HepG2 (cell line): ENCODE measurements around the gene AARS2. TPM values are rescaled to one million over a fixed set of nuclear protein-coding genes. Genes with fewer than 3 reads are reported as not detected.

Source experiments
- ATAC-seq: fragments of 200-7000 bp; cut with Tn5 transposase; 3 replicates; pipeline ENCODE4 v1.9.1; 2020; ENCODE audit warnings: mild to moderate bottlenecking, moderate library complexity
- BruUV-seq: library from RNA; stranded (reverse); fragments of 400-500 nt; replicated peaks from 2 replicates; lab custom pipeline; 2021; lab: Mats Ljungman, UMichigan
- CTCF ChIA-PET: fragments of 300-600 bp; formaldehyde crosslinking; extraction: SDS; loops from one replicate; lab custom pipeline; 2021; ENCODE audit warnings: low total read pairs, inconsistent platforms, low intra/inter-chr PET ratio; lab: Yijun Ruan, JAX
- POLR2A ChIA-PET: fragments of 350-600 bp; sonication (Branson Sonifier 250); formaldehyde crosslinking; loops from one replicate; lab custom pipeline; 2020; ENCODE audit warnings: antibody characterized with exemption, inconsistent platforms; lab: Yijun Ruan, JAX
- DNase-seq: peaks from one replicate; pipeline ENCODE4 v3.0.0-alpha.2; 2015; ENCODE audit warnings: low spot score
- FAIRE-seq: peaks from 3 replicates; lab custom pipeline; 2011; peaks lifted over from hg19 to GRCh38; lab: Jason Lieb, UNC
- H2AFZ ChIP-seq: one replicate; pipeline ENCODE4 v1.6.1; 2011; ENCODE audit warnings: low read length, inconsistent platforms
- H3K27ac ChIP-seq: fragments of 300-600 bp; 3 replicates; pipeline ENCODE4 v1.8.0; 2011; ENCODE audit warnings: mixed run types, mild to moderate bottlenecking, mixed read lengths, low read length, inconsistent platforms; ENCODE audit not compliant: insufficient read depth; ENCODE audit errors: extremely low read length
- H3K27me3 ChIP-seq, 2 experiments: fragments of 200-600 bp in 1 of 2; 2 replicates in 1 of 2; 3 replicates in 1 of 2; pipeline versions ENCODE4 v1.6.0 to v1.8.0; 2011; ENCODE audit warnings: low read length in 2 of 2, mild to moderate bottlenecking in 2 of 2, moderate library complexity in 2 of 2, inconsistent platforms in 1 of 2; ENCODE audit not compliant: insufficient read depth in 2 of 2, control insufficient read depth in 1 of 2
- H3K36me3 ChIP-seq, 2 experiments: fragments of 200-600 bp in 1 of 2; replicated peaks in 1 of 2; 2 replicates in 1 of 2; 3 replicates in 1 of 2; pipeline versions ENCODE4 v1.5.1 to v1.8.0; 2011; ENCODE audit warnings: low read length in 2 of 2, inconsistent platforms in 1 of 2; ENCODE audit not compliant: insufficient read depth in 2 of 2, control insufficient read depth in 1 of 2
- H3K4me1 ChIP-seq: 2 replicates; pipeline ENCODE4 v1.5.1; 2012; ENCODE audit warnings: low read length, inconsistent platforms; ENCODE audit not compliant: insufficient read depth
- H3K4me2 ChIP-seq: 2 replicates; pipeline ENCODE4 v1.6.0; 2011; ENCODE audit warnings: low read depth, low read length, inconsistent platforms
- H3K4me3 ChIP-seq, 3 experiments: fragments of 200-600 bp in 1 of 3; sonication (generic), shearing (Covaris generic) in 1 of 3; replicated peaks in 1 of 3; 2 replicates each; pipeline ENCODE4 v1.5.1; 2011 to 2016; ENCODE audit warnings: low read length in 3 of 3, inconsistent platforms in 2 of 3, low read depth in 2 of 3, mild to moderate bottlenecking in 2 of 3, control low read depth in 1 of 3, mixed read lengths in 1 of 3; ENCODE audit not compliant: insufficient read depth in 1 of 3
- H3K79me2 ChIP-seq: one replicate; pipeline ENCODE4 v1.6.1; 2011; ENCODE audit warnings: low read length, inconsistent platforms; ENCODE audit not compliant: insufficient read depth
- H3K9ac ChIP-seq: 2 replicates; pipeline ENCODE4 v1.6.0; 2011; ENCODE audit warnings: mild to moderate bottlenecking, low read depth, low read length, inconsistent platforms; ENCODE audit not compliant: insufficient read depth
- H3K9me3 ChIP-seq: 2 replicates; pipeline ENCODE4 v1.5.1; 2012; ENCODE audit warnings: mild to moderate bottlenecking, low read length
- H4K20me1 ChIP-seq: 2 replicates; pipeline ENCODE4 v1.6.0; 2011; ENCODE audit warnings: inconsistent platforms, mild to moderate bottlenecking, low read length, moderate library complexity; ENCODE audit not compliant: insufficient read depth
- AGO1 ChIP-seq: fragments of 200-400 bp; formaldehyde crosslinking; IDR thresholded peaks from 2 replicates; pipeline ENCODE4 v1.6.1; 2017; ENCODE audit warnings: mild to moderate bottlenecking, low read depth, low read length, moderate library complexity; ENCODE audit not compliant: poor library complexity, severe bottlenecking
- EEA1 ChIP-seq: sonication (generic); formaldehyde crosslinking; IDR thresholded peaks from 2 replicates; pipeline ENCODE4 v1.5.1; 2020; ENCODE audit warnings: mild to moderate bottlenecking, missing genetic modification reagents, borderline replicate concordance
- ISL2 ChIP-seq: sonication (generic); formaldehyde crosslinking; IDR thresholded peaks from 2 replicates; pipeline ENCODE4 v1.5.0; 2020; ENCODE audit warnings: missing genetic modification reagents
- LBX2 ChIP-seq: sonication (generic); formaldehyde crosslinking; IDR thresholded peaks from 2 replicates; pipeline ENCODE4 v1.5.0; 2020; ENCODE audit warnings: missing genetic modification reagents, mild to moderate bottlenecking, borderline replicate concordance
- NFKB2 ChIP-seq: sonication (generic); formaldehyde crosslinking; IDR thresholded peaks from 2 replicates; pipeline ENCODE4 v1.4.0; 2020; ENCODE audit warnings: missing genetic modification reagents, borderline replicate concordance
- PAX8 ChIP-seq: sonication (generic); formaldehyde crosslinking; IDR thresholded peaks from 2 replicates; pipeline ENCODE4 v1.8.0; 2022; ENCODE audit warnings: mild to moderate bottlenecking, missing genetic modification reagents, borderline replicate concordance
- PBX2 ChIP-seq: IDR thresholded peaks from 2 replicates; pipeline ENCODE4 v1.6.1; 2016; ENCODE audit warnings: control low read depth
- RAD51 ChIP-seq: fragments of 450-650 bp; IDR thresholded peaks from 2 replicates; pipeline ENCODE4 v1.6.1; 2016; ENCODE audit warnings: borderline replicate concordance
- RELA ChIP-seq: sonication (generic); formaldehyde crosslinking; IDR thresholded peaks from 2 replicates; pipeline ENCODE4 v1.4.0; 2020; ENCODE audit warnings: missing genetic modification reagents
- SMC3 ChIP-seq: IDR thresholded peaks from 2 replicates; pipeline ENCODE4 v1.6.1; 2011; ENCODE audit warnings: low read length, improper control_type of control experiment
- SNAPC4 ChIP-seq: sonication (generic); formaldehyde crosslinking; IDR thresholded peaks from 2 replicates; pipeline ENCODE4 v1.4.0; 2020; ENCODE audit warnings: mild to moderate bottlenecking, missing genetic modification reagents
- TEAD2 ChIP-seq: sonication (generic); formaldehyde crosslinking; IDR thresholded peaks from 2 replicates; pipeline ENCODE4 v1.9.0; 2021; ENCODE audit warnings: missing genetic modification reagents
- TFE3 ChIP-seq: IDR thresholded peaks from 2 replicates; pipeline ENCODE4 v1.6.1; 2016
- ZBTB7B ChIP-seq: sonication (generic); formaldehyde crosslinking; IDR thresholded peaks from 2 replicates; pipeline ENCODE4 v1.4.0; 2020; ENCODE audit warnings: missing genetic modification reagents
- ZEB1 ChIP-seq: IDR thresholded peaks from 2 replicates; pipeline ENCODE4 v1.6.1; 2012; ENCODE audit warnings: mild to moderate bottlenecking, low read depth, inconsistent platforms; ENCODE audit not compliant: insufficient replicate concordance
- ZNF101 ChIP-seq: sonication (generic); formaldehyde crosslinking; IDR thresholded peaks from 2 replicates; pipeline ENCODE4 v1.4.0; 2020; ENCODE audit warnings: mild to moderate bottlenecking, low read depth, missing genetic modification reagents, borderline replicate concordance
- ZNF556 ChIP-seq: sonication (generic); formaldehyde crosslinking; IDR thresholded peaks from 2 replicates; pipeline ENCODE4 v1.4.0; 2020; ENCODE audit warnings: mild to moderate bottlenecking, missing genetic modification reagents, borderline replicate concordance
- WGBS: methylation state at CpG from one replicate; pipeline ENCODE4 v1.1.6; 2017; ENCODE audit warnings: low lambda C conversion rate; 5-methylcytosine and 5-hydroxymethylcytosine counted together
- in situ Hi-C: cut with HindIII; loops from 2 replicates; pipeline ENCODE4 v1.10.0; 2017; ENCODE audit warnings: low pct_unique_long_range_greater_than_20kb; ENCODE audit not compliant: extremely low pct_ligation_motif_present
- intact Hi-C: fragments of 100-400 bp; cut with micrococcal nuclease; formaldehyde crosslinking; loops from one replicate; pipeline ENCODE4 v1.10.0; 2022; ENCODE audit not compliant: unreplicated experiment
- polyA plus RNA-seq, 8 experiments: library from polyadenylated mRNA; depleted of rRNA in 3 of 8; stranded (reverse) in 7 of 8; unstranded in 1 of 8; fragments of >200 nt; fragmentation: Illumina TruSeq in 4 of 8; extraction: Trizol in 4 of 8; gene quantifications; 2 replicates each; pipeline versions ENCODE4 v1.2.1 to v1.2.3, GENCODE V29; 2011 to 2016; ENCODE audit warnings: low read depth in 4 of 8, missing spikeins in 1 of 8, mixed read lengths in 1 of 8; ENCODE audit not compliant: insufficient read depth in 1 of 8
- total RNA-seq, 5 experiments: library from RNA; depleted of rRNA; stranded (reverse); fragments of >200 nt; fragmentation: Illumina TruSeq; extraction: Trizol; gene quantifications; 2 replicates each; pipeline ENCODE4 v1.2.3, GENCODE V29; 2016; ENCODE audit warnings: low read depth in 1 of 5

Gene AARS2
- total and polyA plus RNA-seq, 2 of the 13 experiments (the other 11 are each of a cell fraction or from before 2014, with no cell fraction given), result 7.5 to 24.1 TPM

GRCh38 chr6:44335631-44336030 lies 22.5 kb upstream of the AARS2 start:
- CTCF ChIA-PET, result interaction anchor here (4.7 kb wide), 1 partner anchor 67 kb away, joined by 65 read pairs; the partner anchor contains the start of gene TMEM151B
- POLR2A ChIA-PET, result no interaction called here
- Histone ChIP-seq H2AFZ (no peak overlapping the region), H3K4me3 (no peak overlapping the region), H3K79me2 (no peaks in the 10 kb centered on the region), H3K27ac (no peak overlapping the region), H3K4me2 (no peak overlapping the region), H3K36me3 (no peaks in the 10 kb centered on the region), H4K20me1 (no peaks in the 10 kb centered on the region), H3K4me1 (no peaks in the 10 kb centered on the region), H3K9me3 (no peaks in the 10 kb centered on the region), H3K27me3 (peaks cover 0 to 52% of the 10 kb centered on the region in 2 experiments; a peak in 4 of 5 replicates), H3K9ac (no peak overlapping the region)
- in situ Hi-C loops (loop anchor here (5.0 kb wide), 1 partner anchor 63 kb away; the partner anchor contains the start of gene TMEM151B), intact Hi-C loops (loop anchor here (10.0 kb wide), 1 partner anchor 241 kb away; no protein-coding TSS in a partner anchor)
- BruUV-seq, result no TSS peak
- 0% methylated on average over 1 of the region's 1 CpG for WGBS
- DNase-seq (no peak), FAIRE-seq (no peak), ATAC-seq (no peak)
- TF ChIP-seq SNAPC4 (CRISPR knock-in tag) (no peak), ISL2 (no peak), AGO1 (no peak), ZEB1 (no peak), RAD51 (no peak), TFE3 (no peak), ZBTB7B (CRISPR knock-in tag) (no peak), PAX8 (CRISPR knock-in tag) (no peak), LBX2 (CRISPR knock-in tag) (no peak), NFKB2 (CRISPR knock-in tag) (no peak), SMC3 (no peak), RELA (no peak), TEAD2 (no peak), PBX2 (CRISPR knock-in tag) (no peak), EEA1 (CRISPR knock-in tag) (no peak), ZNF556 (CRISPR knock-in tag) (no peak), ZNF101 (CRISPR knock-in tag) (no peak)
